ENCODE results near the gene MOCS1.

DNA sequence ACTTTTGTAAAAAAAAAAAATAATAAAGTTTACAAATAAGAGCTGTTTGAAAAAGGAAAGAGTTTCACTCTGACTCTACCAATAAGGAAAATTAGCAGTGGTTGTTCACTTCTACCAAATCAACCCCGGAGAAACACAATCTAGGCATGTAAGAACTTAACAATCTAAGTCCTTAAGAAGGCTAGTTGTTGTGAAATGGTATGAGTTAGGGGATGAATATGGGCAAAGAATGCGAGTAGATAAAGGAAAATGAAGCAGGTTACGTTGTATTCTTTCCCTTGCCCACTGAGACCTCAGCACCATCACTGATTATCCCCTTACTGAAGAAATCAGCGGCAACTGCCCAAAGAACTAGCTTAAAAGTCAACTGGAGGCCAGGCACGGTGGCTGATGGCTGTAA, 15.4 kb downstream of the MOCS1 start:
- TF ChIP-seq YY1 (IDR thresholded peaks at IDR 0.05; ENCODE audit: insufficient read depth, insufficient read length) (no peak), ZNF274 (IDR thresholded peaks at IDR 0.05; ENCODE audit: low read depth, low read length) (no peak), SUZ12 (IDR thresholded peaks at IDR 0.05; ENCODE audit: extremely low read depth, insufficient read depth, insufficient read length) (no peak)
